Epithelial cell of prostate (primary cell): ENCODE results near the gene CBX5.
"Not testable (repeated sequence)": the region's sequence is repeated elsewhere in the genome, so short reads cannot be mapped to it uniquely, and the experiment has no call there.

ENCODE experiments used
- DNase-seq: peaks from one replicate; pipeline ENCODE4 v3.0.0-alpha.2; 2011; ENCODE audit warnings: low read depth, low spot score
- H3K27ac ChIP-seq: fragments of 450-650 bp; 2 replicates; pipeline ENCODE4 v1.5.1; 2017; ENCODE audit warnings: mild to moderate bottlenecking

Gene CBX5

DNA sequence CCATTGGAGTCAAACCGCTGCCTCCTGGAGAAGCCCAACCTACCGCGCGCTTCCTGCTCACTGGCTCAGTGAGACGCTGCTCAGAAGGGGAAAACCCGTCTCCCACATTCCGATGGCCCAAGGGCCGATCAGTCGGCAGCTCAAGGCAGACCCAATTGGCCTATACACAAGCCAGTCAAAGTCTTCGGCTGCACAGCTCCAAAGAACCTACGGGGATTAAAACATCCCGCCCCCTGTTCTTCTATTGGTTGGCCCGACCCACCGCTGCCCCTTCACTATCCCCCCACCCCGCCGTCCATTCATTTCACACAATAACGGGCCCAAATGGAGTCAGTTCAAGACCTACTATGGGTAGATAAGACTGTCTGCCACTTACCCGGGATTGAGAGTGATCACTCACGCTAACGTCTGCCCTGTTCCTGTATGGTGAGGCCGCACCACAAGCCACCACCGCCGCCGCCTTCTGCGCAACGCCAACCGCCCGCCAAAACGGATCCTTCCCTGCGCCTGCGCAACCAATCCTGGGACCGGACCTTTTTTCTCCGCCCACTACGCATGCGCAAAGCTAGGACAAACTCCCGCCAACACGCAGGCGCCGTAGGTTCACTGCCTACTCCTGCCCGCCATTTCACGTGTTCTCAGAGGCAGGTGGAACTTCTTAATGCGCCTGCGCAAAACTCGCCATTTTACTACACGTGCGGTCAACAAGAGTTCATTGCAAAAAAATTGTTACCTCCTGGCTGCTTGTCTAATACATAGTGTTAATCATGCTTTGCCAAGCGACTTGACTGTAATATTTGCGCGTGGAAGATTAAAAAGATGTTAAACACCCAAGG, at the start of gene CBX5:
TSS of gene CBX5 (minus strand) at position 491 of the 836 bp plus-strand sequence. CDS start 22,472 bp downstream, outside the sequence.
- peak within 1 kb of the TSS; percentile 87 for H3K27ac ChIP-seq
- peak; percentile 99 for DNase-seq

DNA sequence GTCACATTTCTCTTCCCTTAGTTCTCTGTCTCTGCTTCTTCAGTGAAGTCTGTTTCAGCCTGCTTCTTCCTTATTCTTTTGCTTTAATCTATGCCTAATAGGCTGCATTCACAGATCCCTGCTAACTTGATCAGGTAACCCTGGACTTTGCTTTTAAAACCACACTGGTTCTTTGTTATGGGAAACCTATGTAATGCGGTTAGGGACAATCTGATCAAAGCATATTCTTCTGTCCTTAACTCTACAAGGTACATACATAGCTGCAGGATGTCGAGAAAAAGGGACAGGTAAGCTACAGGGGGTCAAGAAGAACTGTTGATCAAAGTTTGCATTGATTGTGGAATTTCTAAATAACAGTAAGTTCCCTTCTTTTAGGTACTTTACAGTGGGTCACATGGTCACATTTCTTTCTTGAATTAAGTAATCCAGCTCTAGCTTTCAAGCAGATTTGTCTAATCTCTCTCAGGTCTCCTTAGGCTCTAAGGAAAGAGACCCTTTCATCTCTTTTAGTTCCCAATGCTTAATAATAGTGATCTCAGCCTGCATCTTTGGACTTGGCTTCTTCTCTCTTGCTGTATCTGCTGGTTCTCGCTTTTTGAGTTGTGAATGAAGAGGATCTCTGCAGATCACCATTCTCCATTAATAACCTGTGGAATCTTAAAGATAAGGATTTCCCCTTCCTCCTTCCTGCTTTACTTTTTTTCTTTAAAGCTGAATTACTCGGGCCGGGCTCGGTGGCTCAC, 48.8 kb upstream of the CBX5 start:
- DNase-seq: no peak
- peak overlapping the region; percentile 71 for H3K27ac ChIP-seq

DNA sequence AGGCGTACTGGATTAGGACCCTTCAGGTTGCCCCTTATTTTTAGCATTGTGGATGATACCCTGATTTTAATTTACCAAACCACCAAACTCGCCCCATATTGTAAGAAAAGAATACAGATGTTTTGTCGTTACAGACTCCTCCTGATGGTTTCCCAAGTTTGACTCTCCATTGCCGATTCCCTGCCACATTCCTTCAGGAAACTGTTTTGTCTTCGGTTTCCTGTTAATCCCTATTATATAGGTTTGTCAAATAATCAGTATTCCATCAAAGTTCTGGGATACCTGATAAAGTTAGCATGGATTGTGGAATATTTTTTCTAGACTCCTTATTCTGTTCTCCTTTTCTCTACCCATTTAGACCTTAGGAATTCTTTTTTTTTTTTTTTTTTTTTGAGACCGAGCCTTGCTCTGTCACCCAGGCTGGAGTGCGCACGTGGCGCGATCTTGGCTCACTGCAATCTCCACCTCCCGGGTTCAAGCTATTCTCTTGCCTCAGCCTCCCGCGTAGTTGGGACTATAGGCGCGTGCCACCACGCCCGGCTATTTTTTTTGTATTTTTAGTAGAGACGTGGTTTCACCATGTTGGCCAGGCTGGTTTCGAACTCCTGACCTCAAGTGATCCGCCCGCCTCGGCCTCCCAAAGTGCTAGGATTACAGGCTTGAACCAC, 45.7 kb upstream of the CBX5 start:
- DNase-seq: not testable (repeated sequence)
- peak overlapping the region; percentile 70 for H3K27ac ChIP-seq

DNA sequence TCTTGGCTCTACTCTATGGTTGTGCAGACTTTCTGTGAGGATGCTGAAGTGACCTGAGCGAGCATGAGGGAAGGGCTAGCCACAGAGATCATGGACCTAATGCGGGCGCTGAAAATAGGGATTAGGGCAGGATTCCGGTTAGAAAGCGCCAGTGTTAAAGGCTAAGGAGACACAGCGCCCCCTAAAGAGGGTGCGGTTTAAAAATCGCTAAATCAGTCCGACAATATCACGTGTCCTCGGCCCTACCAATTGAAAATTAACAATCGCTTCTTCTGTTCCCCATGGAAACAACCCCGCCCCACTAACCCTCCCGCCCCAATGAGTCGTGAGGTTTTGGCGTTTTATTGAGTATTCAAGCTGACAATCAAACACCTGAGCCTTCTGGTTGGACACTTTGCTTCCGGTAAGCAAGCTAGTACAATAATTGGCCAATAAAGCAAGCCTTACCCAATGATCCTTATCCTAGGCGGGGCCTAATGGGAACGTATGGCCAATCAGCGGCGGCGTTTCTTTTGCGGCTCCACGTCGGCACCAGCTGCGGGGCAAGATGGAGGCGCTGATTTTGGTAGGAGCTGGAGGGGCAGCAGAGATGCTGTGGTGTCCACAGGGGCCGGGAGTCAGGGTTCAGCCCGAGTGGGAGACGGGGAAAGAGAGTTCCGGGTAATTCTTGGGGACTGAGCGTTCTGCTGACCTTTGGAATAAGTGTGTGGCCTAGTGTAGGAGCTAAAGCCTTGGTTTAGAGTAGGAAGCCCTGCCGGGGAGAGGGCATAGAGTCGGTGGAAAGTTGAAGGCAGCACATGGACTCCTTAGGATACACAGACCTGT, 44.9 kb upstream of the CBX5 start, which contains the start of gene COPZ1:
TSS of gene COPZ1 (plus strand) at position 515 of the 825 bp plus-strand sequence. CDS start at position 548, 33 bp downstream.
- H3K27ac ChIP-seq: peak within 1 kb of the TSS; percentile 70
- peak; percentile 98 for DNase-seq

DNA sequence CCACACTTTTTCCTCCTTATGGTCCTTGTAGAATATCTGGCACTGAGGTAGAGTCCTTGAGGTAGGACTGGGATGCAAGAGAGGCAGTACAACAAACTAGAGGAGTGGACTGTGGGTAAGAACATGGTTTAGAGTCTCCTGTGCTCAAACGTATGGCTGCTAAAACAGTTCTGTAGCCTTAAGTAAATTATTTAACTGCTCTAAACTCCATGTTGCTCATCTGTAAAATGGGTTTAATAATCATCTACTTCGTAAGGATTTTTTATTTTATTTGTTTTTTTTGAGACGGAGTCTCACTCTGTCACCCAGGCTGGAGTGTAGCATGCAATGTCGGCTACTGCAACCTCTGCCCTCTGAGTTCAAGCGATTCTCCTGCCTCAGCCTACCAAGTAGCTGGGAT, 41.4 kb upstream of the CBX5 start:
- DNase-seq: no peak

DNA sequence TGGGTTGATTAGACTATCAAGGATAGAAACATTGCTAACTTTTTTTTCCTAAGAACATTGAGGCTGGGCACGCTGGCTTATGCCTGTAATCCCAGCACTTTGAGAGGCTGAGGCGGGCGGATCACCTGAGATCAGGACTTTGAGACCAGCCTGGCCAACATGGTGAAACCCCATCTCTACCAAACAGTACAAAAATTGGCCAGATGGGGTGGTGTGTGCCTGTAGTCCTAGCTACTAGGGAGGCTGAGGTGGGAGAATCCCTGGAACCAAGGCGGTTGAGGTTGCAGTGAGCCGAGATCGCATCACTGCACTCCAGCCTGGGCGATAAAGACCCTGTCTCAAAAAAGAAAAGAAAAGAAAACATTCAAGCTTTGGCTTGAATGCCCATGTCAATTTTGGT, 32.4 kb upstream of the CBX5 start:
- DNase-seq, H3K27ac ChIP-seq: not testable (repeated sequence)

More for the DNA sequence above, 41.4 kb upstream of the CBX5 start:
- no peak overlapping the region for H3K27ac ChIP-seq

DNA sequence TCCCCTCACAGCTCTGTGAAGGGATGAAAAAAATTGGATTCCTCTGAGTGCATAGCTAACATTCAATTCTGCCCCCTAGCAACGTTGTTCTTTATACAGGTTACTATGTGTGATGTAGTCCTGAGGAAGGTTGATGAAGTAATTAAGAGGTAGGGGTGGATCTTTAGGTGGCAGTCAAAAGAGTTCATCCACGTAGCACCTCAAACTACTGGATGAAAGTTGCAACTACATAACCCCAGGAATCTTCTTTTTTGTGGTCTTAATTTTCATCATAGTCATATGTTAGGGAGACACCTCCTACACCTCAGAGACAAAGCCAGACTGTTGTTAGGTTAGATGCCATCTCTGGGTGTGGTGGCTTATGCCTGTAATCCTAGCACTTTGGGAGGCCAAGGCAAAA, 31.1 kb upstream of the CBX5 start:
- DNase-seq: no peak

DNA sequence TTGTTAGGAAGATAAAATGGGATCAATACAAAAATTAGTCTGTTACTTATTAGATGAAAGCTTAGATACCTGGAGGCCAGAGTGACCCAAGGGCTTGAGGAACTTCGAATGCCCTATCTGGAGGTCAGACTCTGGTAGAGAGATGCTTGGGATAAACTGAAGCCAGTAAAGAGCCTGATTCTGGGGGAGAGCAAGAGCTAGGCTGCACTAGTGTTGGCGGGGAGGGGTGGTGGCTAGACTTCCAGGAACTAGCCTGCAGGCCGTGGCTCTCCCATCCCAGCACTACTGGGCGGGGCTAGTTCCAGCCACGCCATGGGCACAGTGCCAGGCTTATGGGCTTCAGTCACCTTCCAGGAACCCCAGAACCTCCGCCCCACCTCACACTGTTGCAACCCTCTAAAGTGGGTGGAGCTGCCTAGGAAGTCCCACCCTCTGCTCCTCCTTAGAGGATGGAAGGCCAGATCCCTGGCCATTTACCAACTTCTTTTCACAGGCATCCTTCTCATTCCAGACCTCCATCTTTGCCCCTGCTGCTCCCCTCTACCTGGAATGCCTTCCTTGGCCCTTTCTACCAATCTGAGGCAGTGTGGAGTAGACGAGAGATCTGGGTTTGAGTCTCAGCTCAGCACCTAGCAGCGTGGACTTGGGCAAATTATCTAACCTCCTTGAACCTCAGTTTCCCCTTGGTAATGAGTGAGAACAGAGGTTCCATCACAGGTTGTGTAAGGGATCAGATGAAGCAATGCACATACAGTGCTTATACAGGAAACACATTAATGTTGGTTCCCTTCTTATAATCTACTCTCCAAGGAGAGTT, 27.2 kb upstream of the CBX5 start:
- DNase-seq: peak; percentile 60

More for the DNA sequence above, 31.1 kb upstream of the CBX5 start:
- no peak overlapping the region for H3K27ac ChIP-seq

DNA sequence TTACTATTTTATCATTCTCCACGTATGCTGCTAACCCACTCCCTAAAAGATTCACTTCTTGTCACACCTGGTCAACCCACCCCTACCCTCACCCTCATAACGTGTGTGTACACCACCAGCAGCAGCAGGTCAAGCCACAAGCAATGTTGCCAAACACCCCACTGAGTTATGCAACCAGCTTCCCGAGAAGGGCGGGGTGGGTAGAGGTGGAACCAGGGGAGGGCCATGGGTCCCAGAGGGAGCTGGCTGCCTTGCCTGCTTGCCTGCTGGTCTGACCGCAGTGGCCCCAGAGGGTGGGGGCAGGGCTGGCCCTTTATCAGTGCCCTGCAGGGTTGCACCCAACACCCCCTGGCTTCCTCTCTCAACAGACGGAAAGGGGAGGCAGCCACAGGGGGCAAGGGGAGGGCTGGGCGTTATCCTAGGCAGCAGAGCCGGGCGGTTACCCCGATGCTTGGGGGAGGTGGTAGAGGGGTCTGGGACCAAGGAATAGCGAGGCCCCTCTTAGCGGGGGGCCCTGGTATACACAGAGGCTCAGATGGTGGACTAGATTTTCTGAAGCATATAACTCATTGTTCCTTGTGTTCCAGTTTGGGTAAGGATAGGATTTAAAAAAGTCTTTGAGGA, 24.4 kb upstream of the CBX5 start:
- H3K27ac ChIP-seq: no peak overlapping the region
- DNase-seq: peak; percentile 27

More for the DNA sequence above, 27.2 kb upstream of the CBX5 start:
- H3K27ac ChIP-seq: no peak overlapping the region

DNA sequence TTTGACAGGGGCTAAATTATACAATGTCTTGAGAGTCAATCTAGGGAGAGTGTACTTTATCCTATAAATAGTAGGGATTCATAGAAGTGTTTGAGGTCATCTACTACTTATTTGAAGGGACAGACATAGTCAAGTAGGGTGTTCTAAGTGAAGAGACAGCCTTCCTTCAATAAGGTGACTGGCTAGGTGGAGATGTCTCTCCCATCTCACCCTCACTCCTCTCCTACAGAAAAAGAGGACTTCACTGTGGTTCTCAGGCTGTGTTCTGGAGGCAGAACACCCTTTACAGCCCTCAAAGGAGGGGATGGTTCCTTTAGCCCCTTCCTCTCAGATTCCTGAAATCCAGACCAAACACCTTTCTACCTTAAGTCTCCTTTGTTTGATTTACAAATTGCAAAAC, 23.7 kb upstream of the CBX5 start:
- no peak for DNase-seq
- H3K27ac ChIP-seq: no peak overlapping the region

DNA sequence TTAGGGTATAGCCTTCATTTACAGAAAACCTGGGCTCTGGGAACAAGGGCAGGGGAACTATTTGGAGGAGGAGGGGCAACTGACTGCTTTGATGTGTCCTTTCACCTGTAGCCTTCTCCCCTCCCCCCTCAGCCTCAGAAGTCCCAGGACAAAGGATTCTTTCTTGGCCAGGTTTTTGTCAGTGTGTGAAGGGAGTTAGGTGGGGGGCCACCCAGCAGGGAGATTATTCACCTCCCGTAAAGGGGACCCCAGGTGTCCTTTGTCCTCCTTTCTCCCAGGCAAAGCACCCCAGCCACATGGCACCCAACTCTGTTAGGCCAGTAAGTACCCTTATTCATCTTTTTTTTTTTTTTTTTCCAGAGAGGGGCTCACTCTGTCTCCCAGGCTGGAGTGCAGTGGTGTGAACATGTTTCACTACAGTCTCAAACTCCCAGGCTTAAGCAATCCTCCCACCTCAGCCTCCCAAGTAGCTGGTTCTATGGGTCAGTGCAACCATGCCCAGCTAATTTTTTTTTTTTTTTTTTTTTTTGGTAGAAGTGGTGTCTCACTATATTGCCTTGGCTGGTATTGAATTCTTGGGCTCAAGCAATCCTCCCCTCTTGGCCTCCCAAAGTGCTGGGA, 21.6 kb upstream of the CBX5 start:
- H3K27ac ChIP-seq: no peak overlapping the region
- no peak for DNase-seq

DNA sequence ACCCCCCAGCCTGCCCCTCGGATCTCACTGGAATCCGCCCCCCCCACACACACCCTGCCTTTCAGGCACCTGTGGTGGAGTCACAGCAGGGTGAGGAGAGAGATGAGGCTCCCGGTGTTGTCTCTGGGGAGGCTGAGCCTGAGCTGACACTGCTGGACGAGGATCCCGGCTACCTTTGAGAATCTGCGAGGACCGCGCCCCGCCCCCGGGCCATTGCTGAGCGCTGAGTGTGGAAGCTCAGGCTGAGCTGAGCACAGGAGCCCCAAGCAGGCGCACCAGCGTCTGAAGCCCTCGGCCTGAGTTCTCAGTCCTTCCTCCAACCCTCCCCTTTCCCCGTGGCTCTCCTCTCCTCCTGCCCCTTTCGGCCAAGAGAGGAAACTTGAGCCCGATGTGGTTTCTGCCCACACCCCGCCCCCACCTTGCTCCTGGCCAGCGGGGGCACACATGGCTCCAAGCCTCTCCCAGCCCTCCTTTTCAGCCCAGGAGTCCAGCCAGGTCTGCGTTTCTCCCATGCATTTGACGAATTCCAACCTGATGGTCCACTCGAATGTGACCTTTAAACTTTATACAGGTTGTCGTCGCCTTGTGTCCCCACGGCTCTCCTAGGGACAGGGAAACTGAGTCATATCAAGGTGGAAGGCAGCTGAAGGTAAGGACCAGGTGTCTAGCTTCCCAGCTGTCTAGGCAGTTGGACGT, 21.0 kb upstream of the CBX5 start, which contains the start of gene NFE2:
TSS of gene NFE2 (minus strand) at position 284 of the 696 bp plus-strand sequence. CDS start 5,767 bp downstream, outside the sequence.
- DNase-seq: no peak

DNA sequence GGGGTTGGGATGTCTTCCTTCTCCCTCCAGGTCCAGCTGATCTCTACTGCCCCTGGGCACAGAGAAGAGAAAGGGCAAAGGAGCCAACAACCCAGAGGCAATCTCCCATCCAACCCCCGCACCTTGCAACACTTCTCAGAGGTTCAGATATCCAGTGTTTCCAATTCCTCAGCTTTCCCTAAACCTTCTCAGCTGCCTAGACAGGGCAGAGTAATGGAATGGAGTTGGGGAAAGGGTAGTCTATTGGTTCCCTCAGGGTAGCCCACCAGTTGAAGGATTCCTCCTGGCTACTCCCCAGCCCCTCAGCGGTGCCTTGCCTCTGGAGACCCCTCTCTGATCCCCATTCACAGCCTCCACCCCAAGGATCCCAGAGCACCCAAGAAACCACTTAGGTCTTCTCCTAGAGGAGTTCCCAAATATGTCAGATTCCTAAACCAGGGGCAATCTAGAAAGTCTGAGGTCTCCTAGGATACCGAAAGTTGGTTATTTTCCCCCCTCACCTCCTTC, 20.4 kb upstream of the CBX5 start:
- no peak overlapping the region for H3K27ac ChIP-seq
- DNase-seq: no peak

More for the DNA sequence above, 21.0 kb upstream of the CBX5 start, which contains the start of gene NFE2:
- no peak within 1 kb of the TSS for H3K27ac ChIP-seq

DNA sequence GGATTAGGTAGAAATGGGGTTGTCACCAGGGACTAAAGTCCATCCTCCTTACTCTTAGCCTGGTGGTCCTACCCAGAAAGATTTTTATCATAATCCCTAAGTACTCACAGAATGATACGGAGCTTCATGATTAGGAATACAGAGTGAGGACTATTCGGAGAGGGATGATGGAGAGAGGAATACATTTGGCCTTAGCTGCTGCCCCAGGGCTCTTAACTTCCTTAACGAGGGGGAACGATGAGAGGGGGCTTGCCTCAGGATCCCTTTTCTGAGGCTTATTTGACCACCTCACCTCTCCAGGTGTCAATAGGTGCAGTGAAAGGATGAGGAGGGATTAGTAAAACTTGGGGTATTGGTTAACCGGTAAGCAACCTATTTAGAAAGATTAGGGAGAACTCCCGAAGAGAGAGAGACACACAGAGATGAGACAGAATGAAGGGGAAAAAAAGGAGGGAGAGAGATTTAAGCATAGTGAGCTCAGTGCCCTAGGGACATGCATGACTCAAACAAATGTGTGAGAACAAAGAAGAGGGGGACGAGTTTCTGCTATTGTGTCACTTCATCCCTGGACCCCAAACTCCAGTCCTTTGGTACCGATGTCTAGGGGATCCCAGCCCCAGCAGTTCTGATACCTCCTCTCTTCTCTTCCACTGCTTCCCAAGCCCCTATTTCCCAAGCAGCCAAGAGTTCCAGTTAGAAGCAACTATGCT, 19.7 kb upstream of the CBX5 start:
- DNase-seq: no peak

DNA sequence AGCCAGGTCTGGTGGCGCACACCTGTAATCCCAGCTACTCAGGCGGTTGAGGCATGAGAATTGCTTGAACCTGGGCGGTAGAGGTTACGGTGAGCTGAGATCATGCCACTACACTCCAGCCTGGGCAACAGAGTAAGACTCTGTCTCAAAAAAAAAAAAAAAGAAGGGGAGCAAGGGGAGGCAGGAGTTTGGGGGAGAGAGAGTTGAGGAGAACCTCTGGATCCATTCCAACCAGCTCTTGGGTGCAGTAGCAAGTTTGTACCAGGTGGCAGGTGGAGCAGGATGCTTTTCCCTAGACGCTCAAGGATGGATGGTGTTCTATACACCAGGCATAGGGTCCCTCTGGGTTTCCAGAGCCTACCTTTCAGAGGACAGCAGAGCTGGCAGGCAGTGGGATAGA, 19.0 kb upstream of the CBX5 start:
- DNase-seq: no peak
- H3K27ac ChIP-seq: no peak overlapping the region

More for the DNA sequence above, 19.7 kb upstream of the CBX5 start:
- H3K27ac ChIP-seq: no peak overlapping the region

DNA sequence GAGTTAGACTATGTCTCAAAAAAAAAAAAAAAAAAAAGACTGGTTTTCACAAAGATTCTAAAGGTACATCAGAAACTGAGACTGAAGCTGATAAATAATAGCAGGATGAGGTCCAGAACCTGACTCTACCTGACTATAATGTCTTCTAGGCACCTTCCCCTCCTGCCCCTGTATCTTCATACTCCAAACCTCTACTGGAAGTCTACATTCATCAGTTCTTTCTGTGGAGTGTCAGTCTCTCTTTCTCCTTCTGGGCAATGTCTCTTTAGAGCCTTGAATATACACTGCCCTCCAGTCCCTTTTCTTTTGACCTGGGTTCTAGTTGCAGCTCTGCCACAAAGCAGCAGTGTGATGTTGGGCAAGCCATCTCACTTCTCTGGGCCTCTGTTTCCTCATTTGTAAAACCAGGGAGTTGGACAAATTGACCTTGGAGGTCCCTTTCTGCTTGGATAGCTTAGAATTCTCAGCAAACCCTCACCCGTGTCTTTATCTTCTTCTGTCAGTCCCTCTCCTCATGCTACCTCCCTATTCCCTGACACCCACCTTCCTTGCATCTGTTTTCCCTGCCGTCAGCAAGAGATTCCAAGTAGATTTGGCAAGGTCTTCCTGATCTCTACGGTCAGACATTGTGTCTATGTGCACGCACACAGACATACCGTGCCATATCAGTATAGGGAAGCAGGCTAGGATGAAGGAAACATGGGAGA, 16.6 kb upstream of the CBX5 start:
- H3K27ac ChIP-seq: no peak overlapping the region
- DNase-seq: no peak
